CD4-positive, alpha-beta memory T cell (primary cell): ENCODE measurements around the gene SORCS2. TPM values are rescaled to one million over a fixed set of nuclear protein-coding genes. Genes with fewer than 3 reads are reported as not detected.
A peak's percentile ranks its signal among the peaks of the same experiment; 100 is the strongest.

Experiments used
- CTCF ChIA-PET: fragments of 350-600 bp; sonication (Branson Sonifier 250); formaldehyde crosslinking; loops from one replicate; lab custom pipeline; 2021; ENCODE audit warnings: inconsistent platforms; ENCODE audit not compliant: partially characterized antibody; lab: Charles Lee
- POLR2A ChIA-PET: fragments of 350-600 bp; sonication (Branson Sonifier 250); formaldehyde crosslinking; loops from one replicate; lab custom pipeline; 2021; ENCODE audit not compliant: partially characterized antibody; lab: Charles Lee
- DNase-seq, 5 donors: peaks; one replicate each; pipeline versions ENCODE4 v3.0.0 to v3.0.0-alpha.2; 2020 to 2022; ENCODE audit warnings: mixed read lengths in 1 of 5
- H3K27ac ChIP-seq: one replicate; pipeline ENCODE4 v1.7.0; 2013; ENCODE audit warnings: low read depth, low read length
- H3K27me3 ChIP-seq: 2 replicates; pipeline ENCODE4 v1.7.0; 2013; ENCODE audit warnings: mild to moderate bottlenecking, low read length, moderate library complexity; ENCODE audit not compliant: insufficient read depth
- H3K36me3 ChIP-seq: 2 replicates; pipeline ENCODE4 v1.7.0; 2013; ENCODE audit warnings: mild to moderate bottlenecking, low read length, moderate library complexity; ENCODE audit not compliant: insufficient read depth
- H3K4me1 ChIP-seq: 2 replicates; pipeline ENCODE4 v1.7.0; 2013; ENCODE audit warnings: mild to moderate bottlenecking, low read length, moderate library complexity; ENCODE audit not compliant: insufficient read depth
- H3K4me3 ChIP-seq, 2 donors: one replicate each; pipeline ENCODE4 v1.7.0; 2013; ENCODE audit warnings: low read length in 2 of 2, mild to moderate bottlenecking in 1 of 2
- H3K9me3 ChIP-seq, 2 donors: one replicate each; pipeline ENCODE4 v1.7.0; 2013; ENCODE audit warnings: low read length in 2 of 2, control low read depth in 1 of 2; ENCODE audit not compliant: control insufficient read depth in 1 of 2
- H3K27ac Mint-ChIP-seq, 7 donors: one replicate each; pipeline ENCODE4 v1.8.0; 2020 to 2021; ENCODE audit warnings: mixed read lengths in 7 of 7, mild to moderate bottlenecking in 6 of 7, inconsistent platforms in 3 of 7, moderate library complexity in 3 of 7
- H3K27me3 Mint-ChIP-seq, 2 donors: one replicate each; pipeline ENCODE4 v1.8.0; 2020 to 2021; ENCODE audit warnings: mixed read lengths in 2 of 2
- H3K36me3 Mint-ChIP-seq, 2 donors: one replicate each; pipeline ENCODE4 v1.8.0; 2020 to 2021; ENCODE audit warnings: mixed read lengths in 2 of 2, inconsistent platforms in 1 of 2, mild to moderate bottlenecking in 1 of 2
- H3K4me1 Mint-ChIP-seq, 4 donors: one replicate each; pipeline ENCODE4 v1.8.0; 2020 to 2021; ENCODE audit warnings: mixed read lengths in 4 of 4, mild to moderate bottlenecking in 1 of 4
- H3K4me3 Mint-ChIP-seq, 8 donors: one replicate each; pipeline ENCODE4 v1.8.0; 2020 to 2021; ENCODE audit warnings: mixed read lengths in 8 of 8, mild to moderate bottlenecking in 7 of 8, moderate library complexity in 6 of 8, inconsistent platforms in 3 of 8
- H3K9me3 Mint-ChIP-seq, 8 donors: one replicate each; pipeline ENCODE4 v1.8.0; 2020 to 2021; ENCODE audit warnings: mixed read lengths in 8 of 8, mild to moderate bottlenecking in 5 of 8, inconsistent platforms in 3 of 8, moderate library complexity in 1 of 8
- intact Hi-C: fragments of 100-400 bp; cut with micrococcal nuclease; formaldehyde crosslinking; loops from one replicate; pipeline ENCODE4 v1.15.1; 2023
- polyA plus RNA-seq, 2 donors: library from polyadenylated mRNA; unstranded; fragments of 300-500 nt; fragmentation: Illumina TruSeq; gene quantifications; one replicate each; pipeline ENCODE4 v1.2.3, GENCODE V29; 2021
- total RNA-seq, 2 experiments: library from RNA; stranded (reverse); gene quantifications; one replicate each; pipeline ENCODE4 v1.2.3, GENCODE V29; 2021

The SORCS2 gene
- total and polyA plus RNA-seq, 4 experiments from 2014 or later, result not detected

DNA sequence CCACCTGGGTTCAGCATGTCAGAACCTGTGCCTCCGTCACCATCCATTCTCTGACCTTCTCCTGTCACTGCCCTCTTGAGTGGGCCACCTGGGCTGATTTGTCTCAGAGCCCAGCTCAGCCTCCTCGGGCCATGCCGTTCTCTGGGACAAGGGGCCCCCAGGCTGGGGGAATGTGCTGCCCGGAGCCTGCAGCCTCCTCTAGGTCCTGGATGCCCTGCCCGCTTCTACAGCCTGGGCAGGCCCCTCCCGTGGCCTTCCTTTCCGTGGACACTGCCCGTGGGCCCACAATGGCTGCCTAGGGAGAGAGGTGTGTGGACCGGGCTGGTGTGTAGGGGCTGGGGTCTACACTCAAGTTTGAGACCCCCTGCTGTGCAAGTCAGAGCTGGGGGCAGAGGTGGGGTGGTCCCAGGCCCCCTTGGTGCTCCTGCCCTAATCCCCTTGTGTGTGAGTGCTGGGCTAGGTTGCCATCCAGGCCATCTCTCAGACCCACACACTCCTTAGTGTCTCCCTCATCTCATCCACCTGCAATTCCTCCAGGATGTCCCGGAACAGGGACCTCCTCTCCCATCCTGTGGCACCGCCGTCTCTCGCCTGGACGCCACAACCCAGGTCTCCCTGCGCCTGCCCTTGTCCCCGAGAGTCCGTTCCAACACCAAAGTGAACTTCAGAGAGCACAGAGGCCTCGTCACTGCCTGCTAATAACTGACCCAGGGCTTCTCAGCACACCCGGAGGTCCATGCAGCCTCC, 230.0 kb downstream of the SORCS2 start:
- ChIA-PET POLR2A (no interaction called here), CTCF (no interaction called here)
- no peak for DNase-seq
- Histone ChIP-seq H3K4me1 (no peaks in the 10 kb centered on the region), H3K9me3 (no peaks in the 10 kb centered on the region), H3K27me3 (no peaks in the 10 kb centered on the region), H3K27ac (no peak overlapping the region), H3K4me3 (no peak overlapping the region), H3K36me3 (no peaks in the 10 kb centered on the region)
- Mint-ChIP-seq H3K4me3 (peak overlapping the region in 1 of 8 donors; percentile 42), H3K27me3 (peaks cover 0 to 8% of the 10 kb centered on the region in 2 donors), H3K36me3 (no peaks in the 10 kb centered on the region), H3K27ac (no peak overlapping the region), H3K4me1 (no peaks in the 10 kb centered on the region), H3K9me3 (peaks cover 0 to 7% (median 3%) of the 10 kb centered on the region in 8 donors)
- intact Hi-C loops, result no loop called here

DNA sequence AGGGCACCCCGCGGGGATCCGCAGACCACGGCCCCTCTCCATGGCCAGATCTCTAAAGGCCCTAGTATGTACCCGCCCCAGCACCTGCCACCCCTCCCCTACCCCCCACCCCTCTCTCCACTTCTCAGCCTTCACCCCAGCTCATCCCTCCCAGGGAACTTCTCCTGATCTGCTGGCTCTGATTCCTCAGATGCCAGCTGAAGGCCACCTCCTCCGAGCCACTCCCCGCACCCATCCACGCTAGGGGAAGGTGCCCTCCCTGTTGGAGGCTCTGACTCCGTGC, 230.5 kb downstream of the SORCS2 start:
- no peak for DNase-seq
- H3K9me3 Mint-ChIP-seq, result peaks cover 0 to 7% (median 3%) of the 10 kb centered on the region in 8 donors
- no peaks in the 10 kb centered on the region for H3K27me3 ChIP-seq
- CTCF ChIA-PET, result no interaction called here
- H3K4me1 Mint-ChIP-seq, result no peaks in the 10 kb centered on the region
- POLR2A ChIA-PET, result no interaction called here
- no peaks in the 10 kb centered on the region for H3K36me3 ChIP-seq
- no peak overlapping the region for H3K27ac ChIP-seq
- intact Hi-C loops, result no loop called here
- H3K27me3 Mint-ChIP-seq, result peaks cover 0 to 9% of the 10 kb centered on the region in 2 donors
- H3K4me3 ChIP-seq, result no peak overlapping the region
- no peaks in the 10 kb centered on the region for H3K36me3 Mint-ChIP-seq
- H3K9me3 ChIP-seq, result no peaks in the 10 kb centered on the region
- H3K27ac Mint-ChIP-seq, result no peak overlapping the region
- H3K4me1 ChIP-seq, result no peaks in the 10 kb centered on the region
- H3K4me3 Mint-ChIP-seq, result peak overlapping the region in 1 of 8 donors; percentile 42

DNA sequence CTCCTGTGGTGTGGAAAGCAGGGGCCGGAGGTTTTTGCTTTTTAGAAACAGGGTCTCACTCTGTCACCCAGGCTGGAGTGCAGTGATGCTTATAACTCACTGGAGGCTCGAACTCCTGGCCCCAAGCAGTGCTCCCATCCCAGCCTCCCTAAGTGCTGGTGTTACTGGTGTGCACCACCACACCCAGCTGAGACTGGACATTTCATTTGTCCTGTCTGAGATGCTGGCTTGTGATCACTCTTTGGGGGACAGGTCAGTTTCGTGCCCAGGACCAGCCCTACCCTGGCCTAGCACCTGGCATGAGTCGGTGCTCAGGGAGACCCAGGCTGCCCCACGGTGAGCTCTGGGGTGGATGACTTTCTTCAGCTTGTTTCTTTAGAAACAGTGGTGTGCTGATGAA, 231.1 kb downstream of the SORCS2 start:
- Mint-ChIP-seq H3K4me1 (no peaks in the 10 kb centered on the region), H3K4me3 (no peak overlapping the region), H3K27ac (no peak overlapping the region), H3K36me3 (no peaks in the 10 kb centered on the region), H3K9me3 (peaks cover 0 to 4% (median 3%) of the 10 kb centered on the region in 8 donors), H3K27me3 (peaks cover under 1 to 7% of the 10 kb centered on the region in 2 donors)
- Histone ChIP-seq H3K36me3 (no peaks in the 10 kb centered on the region), H3K4me1 (no peaks in the 10 kb centered on the region), H3K27me3 (no peaks in the 10 kb centered on the region), H3K4me3 (no peak overlapping the region), H3K27ac (no peak overlapping the region), H3K9me3 (no peaks in the 10 kb centered on the region)
- POLR2A ChIA-PET, result no interaction called here
- DNase-seq, result no peak
- intact Hi-C loops, result no loop called here
- CTCF ChIA-PET, result no interaction called here

DNA sequence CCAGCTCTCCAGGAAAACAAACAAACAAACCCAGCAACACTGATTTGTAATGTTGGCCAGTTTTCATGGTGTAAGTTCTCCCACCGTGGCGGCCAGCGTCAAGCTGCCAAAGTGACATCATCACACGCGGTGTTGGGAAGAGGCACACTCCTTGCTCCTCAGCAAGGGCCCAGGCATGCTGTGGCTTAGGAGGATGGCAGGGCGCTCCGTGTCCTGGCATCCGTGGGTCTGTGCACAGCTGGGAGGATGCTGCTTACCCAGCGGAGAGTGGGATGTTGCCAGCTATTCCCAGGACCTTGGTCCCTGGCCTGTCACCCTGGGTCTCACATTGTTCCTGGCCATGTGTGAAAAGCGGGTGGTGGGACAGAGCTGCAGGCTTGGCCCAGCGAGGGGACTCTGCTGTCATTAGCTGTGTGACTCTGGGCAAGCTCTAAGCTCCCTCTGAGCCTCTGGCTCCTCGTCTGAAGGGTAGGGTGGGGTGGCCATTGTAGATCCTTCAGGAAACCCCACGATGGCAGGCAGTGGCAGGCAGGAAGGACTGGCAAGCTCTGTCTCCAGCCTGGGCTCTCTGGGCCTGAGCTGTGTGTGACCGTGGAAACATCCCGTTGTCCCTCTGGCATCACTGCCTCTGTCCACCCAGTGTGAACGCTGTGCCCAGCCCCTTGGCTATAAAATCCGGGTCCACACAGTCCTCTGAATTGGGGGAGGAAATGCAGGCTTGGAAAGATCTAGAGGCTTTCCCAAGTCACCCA, 231.6 kb downstream of the SORCS2 start:
- no peaks in the 10 kb centered on the region for H3K4me1 Mint-ChIP-seq
- Histone ChIP-seq H3K27me3 (no peaks in the 10 kb centered on the region), H3K27ac (no peak overlapping the region), H3K4me1 (no peaks in the 10 kb centered on the region), H3K9me3 (no peaks in the 10 kb centered on the region), H3K36me3 (no peaks in the 10 kb centered on the region), H3K4me3 (no peak overlapping the region)
- H3K9me3 Mint-ChIP-seq, result peaks cover 0 to 1% (median 0%) of the 10 kb centered on the region in 8 donors
- H3K36me3 Mint-ChIP-seq, result no peaks in the 10 kb centered on the region
- H3K27me3 Mint-ChIP-seq, result peaks cover 2 to 4% of the 10 kb centered on the region in 2 donors
- intact Hi-C loops, result no loop called here
- H3K27ac Mint-ChIP-seq, result no peak overlapping the region
- ChIA-PET POLR2A (no interaction called here), CTCF (no interaction called here)
- no peak overlapping the region for H3K4me3 Mint-ChIP-seq
- DNase-seq, result no peak

DNA sequence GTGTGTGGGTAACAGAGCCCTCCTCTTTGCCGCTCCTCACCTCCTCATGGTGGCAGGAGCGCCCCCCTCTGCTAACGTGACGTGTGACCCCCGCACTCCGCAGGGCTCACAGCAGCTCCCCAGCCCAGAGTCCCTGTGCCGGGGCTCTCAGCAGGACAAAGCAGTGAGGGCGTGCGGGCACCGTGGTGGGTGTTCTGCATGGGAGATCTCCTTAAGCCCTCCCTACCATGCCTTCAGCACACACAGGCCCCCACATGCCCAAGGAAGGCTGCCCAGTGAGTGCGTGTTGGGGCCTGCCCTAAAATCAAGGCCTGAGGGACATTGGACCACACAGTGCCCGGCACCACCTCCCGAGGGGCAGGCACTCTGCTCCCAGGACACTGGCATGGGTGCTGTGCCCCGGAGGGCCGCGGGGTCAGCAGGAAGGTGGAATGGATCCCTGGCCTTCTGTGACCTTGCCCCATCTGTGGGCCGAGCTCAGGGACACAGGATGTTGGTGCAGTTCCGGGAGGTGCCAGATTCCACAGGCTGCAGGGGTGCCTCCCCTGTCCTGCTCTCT, 232.3 kb downstream of the SORCS2 start:
- Mint-ChIP-seq H3K27ac (no peak overlapping the region), H3K4me1 (no peaks in the 10 kb centered on the region), H3K9me3 (peaks cover 0 to 1% (median 0%) of the 10 kb centered on the region in 8 donors), H3K4me3 (no peak overlapping the region), H3K27me3 (peaks cover 2 to 3% of the 10 kb centered on the region in 2 donors), H3K36me3 (no peaks in the 10 kb centered on the region)
- POLR2A ChIA-PET, result no interaction called here
- CTCF ChIA-PET, result no interaction called here
- H3K27ac ChIP-seq, result no peak overlapping the region
- H3K4me1 ChIP-seq, result no peaks in the 10 kb centered on the region
- intact Hi-C loops, result no loop called here
- no peaks in the 10 kb centered on the region for H3K9me3 ChIP-seq
- DNase-seq, result no peak
- H3K27me3 ChIP-seq, result no peaks in the 10 kb centered on the region
- H3K4me3 ChIP-seq, result no peak overlapping the region
- H3K36me3 ChIP-seq, result no peaks in the 10 kb centered on the region

DNA sequence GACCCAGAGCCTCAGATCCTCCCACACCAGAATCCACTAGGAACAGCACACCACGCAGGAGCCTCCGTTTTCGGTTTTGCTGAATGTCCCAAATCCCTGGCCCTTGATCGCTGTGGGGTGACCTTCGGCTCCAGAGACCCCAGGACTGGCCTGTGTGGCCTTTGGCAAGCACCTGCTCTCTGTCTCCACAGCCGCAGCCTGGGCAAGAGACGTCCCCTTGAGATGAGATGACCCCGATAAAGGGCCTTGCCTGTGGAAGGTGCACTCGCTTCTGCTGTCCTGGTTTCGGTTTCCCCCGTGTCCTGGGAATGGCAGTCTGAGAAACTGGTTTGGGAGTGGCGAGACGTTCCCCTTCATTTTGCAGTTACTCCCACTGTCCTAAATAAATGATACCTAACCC, 232.8 kb downstream of the SORCS2 start:
- Histone ChIP-seq H3K27ac (no peak overlapping the region), H3K9me3 (no peaks in the 10 kb centered on the region), H3K4me3 (no peak overlapping the region), H3K36me3 (no peaks in the 10 kb centered on the region), H3K27me3 (no peaks in the 10 kb centered on the region), H3K4me1 (no peaks in the 10 kb centered on the region)
- no peak overlapping the region for H3K4me3 Mint-ChIP-seq
- ChIA-PET CTCF (no interaction called here), POLR2A (no interaction called here)
- peaks cover 2 to 3% of the 10 kb centered on the region in 2 donors for H3K27me3 Mint-ChIP-seq
- H3K9me3 Mint-ChIP-seq, result peaks cover 0 to 1% (median 0%) of the 10 kb centered on the region in 8 donors
- no peaks in the 10 kb centered on the region for H3K36me3 Mint-ChIP-seq
- H3K4me1 Mint-ChIP-seq, result no peaks in the 10 kb centered on the region
- H3K27ac Mint-ChIP-seq, result no peak overlapping the region
- DNase-seq, result no peak
- intact Hi-C loops, result no loop called here

DNA sequence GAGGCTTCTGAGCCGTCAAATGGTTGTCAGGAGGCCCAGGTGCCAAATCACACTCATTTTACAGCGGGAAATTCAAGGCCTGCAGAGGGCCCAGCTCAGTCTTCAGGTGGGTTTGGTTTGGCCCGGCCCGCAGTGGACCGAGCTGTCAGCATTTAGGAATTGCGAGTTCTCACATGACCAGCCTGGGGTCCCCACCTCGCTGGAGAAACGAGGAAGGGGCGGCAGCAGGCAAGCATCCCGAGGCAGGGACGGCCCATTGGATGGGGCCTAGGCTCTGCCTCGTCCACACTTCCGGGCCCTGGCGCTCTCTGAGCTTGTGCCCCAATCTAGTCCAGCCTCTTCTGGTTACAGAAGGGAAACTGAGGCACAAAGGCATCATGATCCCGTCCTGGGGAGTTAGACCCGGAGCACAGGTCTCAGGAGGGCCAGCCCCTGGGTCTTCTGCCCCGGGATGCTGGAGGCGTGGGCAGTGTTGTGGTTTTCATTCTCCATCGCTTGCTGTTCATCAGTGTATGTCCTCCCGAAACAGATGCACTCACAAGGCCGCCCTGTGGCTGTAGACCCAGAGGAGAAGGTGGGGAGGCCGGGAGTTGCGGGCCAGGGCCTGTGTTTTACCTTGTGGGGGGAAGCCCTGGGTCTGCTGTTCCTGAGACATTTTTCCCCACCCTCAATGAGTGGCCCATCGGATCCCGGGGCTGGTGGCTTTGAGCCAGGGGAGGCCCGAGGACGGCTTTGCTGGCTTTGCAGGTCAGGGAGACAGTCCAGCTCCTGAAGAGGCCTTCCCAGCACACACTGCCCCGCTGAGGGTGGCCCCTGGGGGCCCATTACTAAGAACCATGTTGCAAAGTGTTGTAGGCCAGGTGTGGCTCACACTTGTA, 233.5 kb downstream of the SORCS2 start:
- CTCF ChIA-PET, result no interaction called here
- no peaks in the 10 kb centered on the region for H3K36me3 Mint-ChIP-seq
- DNase-seq, result no peak

More for the DNA sequence above, 233.5 kb downstream of the SORCS2 start:
- H3K4me1 ChIP-seq, result no peaks in the 10 kb centered on the region
- Mint-ChIP-seq H3K27me3 (peaks cover 2 to 3% of the 10 kb centered on the region in 2 donors), H3K27ac (no peak overlapping the region), H3K9me3 (peaks cover 0 to 1% (median 0%) of the 10 kb centered on the region in 8 donors), H3K4me3 (no peak overlapping the region), H3K4me1 (no peaks in the 10 kb centered on the region)
- no peaks in the 10 kb centered on the region for H3K36me3 ChIP-seq
- H3K27ac ChIP-seq, result no peak overlapping the region
- intact Hi-C loops, result no loop called here
- POLR2A ChIA-PET, result no interaction called here
- H3K27me3 ChIP-seq, result no peaks in the 10 kb centered on the region
- H3K4me3 ChIP-seq, result no peak overlapping the region
- no peaks in the 10 kb centered on the region for H3K9me3 ChIP-seq
